ENCODE measurements around the gene CRISPLD2.
"Not testable (repeated sequence)": the region's sequence is repeated elsewhere in the genome, so short reads cannot be mapped to it uniquely, and the experiment has no call there.

Gene CRISPLD2

DNA sequence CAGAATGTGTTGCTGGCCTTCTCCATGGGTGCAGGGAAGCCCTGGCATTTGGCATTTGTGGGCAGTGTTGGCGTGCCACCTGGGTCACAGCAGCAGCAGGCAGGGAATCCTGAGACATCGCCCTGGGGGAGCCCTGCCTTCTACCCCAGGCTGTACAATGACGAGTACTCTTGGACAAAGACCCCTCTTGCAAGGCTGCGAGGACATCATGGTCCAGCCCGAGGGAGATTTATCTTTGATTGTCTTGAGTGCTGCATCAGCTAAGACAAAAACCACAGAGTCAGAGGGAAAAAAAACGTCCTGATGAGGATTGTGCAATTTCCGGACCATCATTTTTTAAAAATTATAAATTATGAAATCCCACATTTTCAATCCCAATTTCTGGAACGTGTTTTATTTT, 3.7 kb downstream of the CRISPLD2 start:
- DNase-seq, result no peak

DNA sequence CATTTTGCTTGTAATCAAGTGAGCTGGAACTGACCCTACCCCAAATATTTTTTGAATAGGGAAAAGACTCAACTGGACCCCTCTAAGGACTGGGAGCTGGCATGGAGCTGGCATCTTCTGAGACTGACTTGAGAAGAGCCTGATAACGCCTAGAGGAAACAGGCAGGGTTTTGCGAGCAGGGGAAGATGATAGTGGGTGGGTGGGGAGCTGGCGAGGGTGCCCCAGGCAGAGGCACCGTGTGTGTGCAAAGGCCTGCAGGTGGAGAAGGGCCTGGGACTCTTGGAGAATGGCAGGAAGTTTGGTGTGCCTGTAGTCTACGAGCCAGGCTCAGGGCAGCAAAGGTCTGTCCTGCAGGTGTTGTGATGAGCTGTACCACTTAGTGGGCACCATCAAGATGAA, 4.1 kb downstream of the CRISPLD2 start:
- DNase-seq, result no peak

DNA sequence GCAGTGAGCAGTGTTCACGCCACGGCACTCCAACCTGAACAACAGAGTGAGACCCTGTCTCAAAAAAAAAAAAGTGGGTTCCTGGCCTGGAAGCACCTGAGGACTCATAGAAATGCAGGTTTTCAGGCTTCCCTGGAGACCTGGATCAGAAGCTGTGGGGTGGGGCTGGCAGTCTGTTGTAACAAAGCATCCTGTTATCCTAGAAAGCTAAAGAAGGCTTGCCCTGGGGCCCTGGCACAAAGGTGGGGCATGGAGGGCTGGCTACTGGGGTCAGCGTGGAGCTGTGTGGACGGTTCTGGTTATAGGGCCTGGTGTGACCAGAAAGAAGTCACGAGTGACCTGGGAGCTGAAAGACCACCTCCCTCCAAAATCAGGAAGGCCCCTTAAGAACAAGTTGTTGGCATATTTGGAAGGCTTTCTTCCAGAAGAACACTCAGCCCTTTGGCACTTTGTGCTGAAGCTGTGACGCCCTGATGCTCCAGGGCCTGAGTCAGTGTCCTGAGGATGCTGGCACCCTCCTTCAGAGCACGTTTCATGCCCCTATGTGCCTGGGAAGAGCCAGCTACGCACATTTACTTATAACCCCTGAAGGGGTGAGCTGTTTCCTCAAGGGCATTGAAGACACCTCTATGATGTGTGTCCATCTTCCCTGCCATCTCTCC, 6.2 kb downstream of the CRISPLD2 start:
- DNase-seq, result no peak

DNA sequence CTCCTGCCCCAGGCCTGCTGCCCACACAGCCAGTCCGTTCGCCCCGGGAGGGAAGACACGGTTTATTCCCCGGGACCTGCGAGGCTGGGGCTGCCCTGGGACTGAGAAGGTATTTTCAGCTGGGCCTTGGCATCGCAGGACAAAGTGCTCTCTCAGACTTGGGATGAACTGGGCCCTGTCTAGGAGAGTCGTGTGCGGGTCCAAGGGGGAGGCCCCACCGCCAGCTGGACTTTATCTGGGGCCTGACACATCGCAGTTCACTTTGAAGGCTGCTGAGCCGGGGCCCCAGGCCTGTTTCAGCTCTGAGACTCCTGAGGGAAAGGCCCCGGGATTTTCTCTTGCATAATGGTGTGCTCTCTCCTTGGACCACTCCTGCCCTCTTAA, 6.8 kb downstream of the CRISPLD2 start:
- DNase-seq, result no peak

DNA sequence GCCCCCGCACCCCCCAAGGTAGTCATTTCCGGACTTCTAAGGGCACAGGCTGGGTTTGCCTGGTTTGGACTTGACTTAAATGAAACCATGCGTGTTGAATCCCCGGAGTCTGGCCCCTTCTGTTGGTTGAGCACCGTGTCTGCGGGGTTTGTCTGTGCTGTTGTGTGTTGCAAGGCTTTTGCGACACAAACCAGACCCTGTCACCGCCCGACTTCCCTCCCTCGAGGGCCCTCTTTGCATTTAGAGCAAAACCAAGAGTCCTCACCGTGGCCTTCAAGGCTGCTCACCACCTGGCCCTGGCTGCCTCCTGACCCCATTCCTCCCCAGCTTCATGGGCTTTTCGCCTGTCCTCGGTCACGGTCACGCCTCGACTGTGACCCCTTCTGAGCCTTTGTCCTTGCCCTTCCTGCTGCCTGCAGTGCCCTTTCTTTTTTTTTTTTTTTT, 7.4 kb downstream of the CRISPLD2 start:
- no peak for DNase-seq

DNA sequence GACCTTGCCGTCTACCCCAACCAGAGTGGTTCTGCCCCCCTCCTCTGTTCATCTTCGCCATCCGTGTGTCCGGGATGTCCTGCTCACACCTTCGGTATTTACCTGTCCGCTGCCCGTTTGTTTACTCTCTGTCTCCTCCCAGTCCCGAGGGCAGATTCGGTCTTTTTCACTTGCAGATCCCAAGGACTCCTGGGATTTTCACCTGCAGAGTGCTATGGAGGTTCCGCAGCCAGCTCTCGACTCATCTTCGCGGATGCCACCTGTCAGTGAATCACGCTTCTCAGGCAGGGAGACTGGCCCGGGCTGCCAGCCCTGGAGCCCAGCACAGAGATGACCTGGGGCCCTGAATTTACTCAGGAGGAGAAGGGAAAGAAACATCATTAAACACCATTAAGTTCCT, 8.1 kb downstream of the CRISPLD2 start:
- no peak for DNase-seq

DNA sequence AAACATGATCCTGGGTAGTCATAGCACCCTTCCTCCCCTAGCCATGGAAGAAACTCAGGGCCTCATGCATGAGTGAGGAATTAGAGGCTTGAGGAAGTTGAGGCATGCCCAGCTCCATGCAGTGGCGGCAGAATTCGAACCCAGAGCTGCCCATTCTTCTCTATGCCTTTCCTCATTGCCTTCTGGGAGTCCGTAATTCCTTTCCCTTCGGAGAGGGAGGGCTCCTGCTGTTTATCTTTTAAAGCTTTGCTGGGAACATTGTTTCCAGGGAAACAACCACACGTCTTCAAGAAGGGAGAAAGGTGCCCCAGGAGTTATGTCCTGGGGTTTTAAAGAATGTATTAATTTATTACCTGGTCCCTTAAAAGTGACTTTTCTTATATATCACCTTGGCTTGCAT, 8.5 kb downstream of the CRISPLD2 start:
- no peak for DNase-seq

DNA sequence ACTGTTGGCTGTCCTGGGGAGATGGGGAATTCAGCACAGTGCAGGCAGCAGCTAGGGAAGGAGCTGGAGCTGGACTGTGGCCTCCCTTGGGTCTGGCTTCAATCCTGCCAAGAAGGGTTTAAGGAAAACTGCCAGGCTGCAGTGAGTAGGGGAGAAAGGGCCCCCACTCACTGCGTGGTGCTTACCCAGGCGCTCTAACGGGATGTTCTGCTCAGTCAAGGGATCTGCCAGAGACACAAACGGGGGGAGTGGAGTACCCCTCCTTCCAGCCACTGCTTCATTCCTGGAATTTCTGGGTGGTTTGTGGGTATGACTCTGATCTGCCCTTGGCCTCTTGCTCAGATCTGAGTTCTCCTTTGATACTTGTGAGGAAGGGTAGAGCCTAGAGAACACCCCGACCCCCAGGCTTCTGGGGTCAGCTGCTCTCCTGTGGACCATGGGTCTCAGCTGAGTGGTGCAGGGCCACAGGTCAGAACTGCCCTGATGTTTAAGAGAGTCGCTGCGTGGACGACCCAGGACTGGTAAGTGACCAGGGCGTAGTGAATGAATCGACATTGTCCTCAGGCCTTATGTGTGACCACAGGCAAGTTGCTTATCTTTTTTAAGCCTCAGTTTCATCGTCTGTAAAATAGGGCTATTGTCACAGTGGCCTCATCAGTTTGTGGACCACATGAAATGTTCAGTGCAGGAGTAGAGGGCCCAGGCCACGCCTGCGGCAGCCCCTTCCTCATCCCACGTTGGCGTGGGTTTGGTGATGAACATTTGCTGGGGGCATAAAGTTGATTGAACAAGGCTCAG, 9.6 kb downstream of the CRISPLD2 start:
- DNase-seq, result no peak

DNA sequence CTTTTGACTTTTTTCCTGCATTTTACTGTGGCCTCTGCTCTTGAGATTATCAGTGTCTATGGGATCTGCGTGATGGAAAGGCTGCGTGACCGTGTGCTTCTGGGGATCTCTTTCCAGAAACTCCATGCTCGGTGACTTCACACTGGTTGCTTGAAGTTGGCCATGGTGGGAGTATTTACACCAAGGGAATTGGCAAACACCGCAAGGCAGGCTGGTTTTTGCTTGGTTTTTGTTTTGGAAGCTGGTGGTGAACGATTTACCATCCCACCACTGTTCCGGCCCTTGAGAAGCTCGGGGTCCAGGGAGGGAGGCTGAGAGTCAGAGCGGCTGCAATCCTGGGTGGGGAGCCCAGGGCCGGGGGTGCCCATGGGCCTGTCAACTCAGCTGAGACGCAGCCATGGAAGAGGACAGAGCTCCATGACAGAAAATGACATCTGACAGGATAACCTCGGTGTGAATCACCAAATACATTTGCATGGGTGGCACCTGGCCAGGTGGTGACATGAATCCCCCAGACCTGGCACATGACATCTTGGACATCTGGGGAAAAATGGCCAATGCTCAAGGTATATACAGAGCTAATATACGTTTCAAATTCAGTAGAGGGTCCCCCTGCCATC, 11.1 kb downstream of the CRISPLD2 start:
- DNase-seq, result no peak

DNA sequence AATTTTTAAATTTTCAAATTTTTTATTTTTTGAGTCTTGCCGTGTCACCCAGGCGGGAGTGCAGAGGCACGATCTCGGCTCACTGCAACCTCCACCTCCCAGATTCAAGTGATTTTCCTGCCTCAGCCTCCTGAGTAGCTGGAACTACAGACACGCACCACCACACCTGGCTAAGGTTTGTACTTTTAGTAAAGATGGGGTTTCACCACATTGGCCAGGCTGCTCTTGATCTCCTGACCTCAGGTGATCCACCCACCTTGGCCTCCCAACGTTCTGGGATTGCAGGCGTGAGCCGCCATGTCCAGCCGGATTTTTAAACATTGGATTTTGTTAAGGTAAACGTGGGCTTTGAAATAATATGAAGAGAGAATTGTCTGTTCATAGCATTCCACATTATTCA, 11.9 kb downstream of the CRISPLD2 start:
- DNase-seq, result not testable (repeated sequence)

DNA sequence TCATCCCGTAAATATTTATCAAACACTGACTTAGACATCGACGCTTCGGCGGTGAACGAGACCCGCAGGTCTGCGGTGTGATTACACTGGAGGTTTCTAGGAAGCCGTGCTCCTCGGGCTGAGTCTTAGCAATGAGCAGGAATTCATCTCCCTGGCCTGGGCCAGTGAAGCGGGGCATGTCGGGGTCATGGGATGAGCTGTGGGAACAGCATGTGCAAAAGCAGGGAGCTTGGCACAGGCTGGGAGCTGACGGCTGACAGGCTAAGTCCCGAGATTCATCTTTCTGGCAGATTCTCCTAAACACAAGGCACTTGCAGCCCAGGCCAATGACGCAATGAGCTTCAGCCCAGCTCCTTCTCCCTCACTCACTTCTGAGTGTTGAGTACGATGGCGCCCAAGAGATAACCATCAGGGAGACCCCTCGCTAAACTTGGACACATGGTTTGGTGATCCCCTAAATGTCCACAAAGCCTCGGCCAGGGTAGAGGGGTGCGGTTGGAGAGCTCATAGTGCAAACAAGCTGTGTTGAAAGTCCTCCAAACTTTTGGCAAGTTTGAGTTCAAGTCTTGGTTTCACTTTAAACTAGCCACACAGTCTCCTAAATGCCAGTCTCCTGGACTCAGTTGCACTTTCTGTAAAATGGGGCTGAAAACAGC, 12.8 kb downstream of the CRISPLD2 start:
- no peak for DNase-seq

DNA sequence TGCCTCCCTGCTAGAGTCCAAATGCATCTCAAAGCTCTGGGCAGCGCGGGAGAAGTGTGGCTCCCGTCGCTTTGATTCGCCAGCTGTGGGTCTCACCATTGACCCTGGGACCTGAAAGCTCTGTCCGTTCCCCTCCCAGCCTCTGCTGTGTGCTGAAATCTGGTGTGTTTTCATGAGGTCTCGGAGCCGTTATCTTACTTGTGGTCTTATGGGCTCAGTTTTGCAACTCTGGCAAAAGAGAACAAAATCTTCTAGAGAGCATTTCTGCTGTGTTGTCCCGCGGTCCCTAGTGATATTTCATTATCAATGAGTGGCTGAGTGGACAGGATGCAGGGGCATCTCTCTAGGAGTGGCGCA, 13.3 kb downstream of the CRISPLD2 start:
- no peak for DNase-seq

DNA sequence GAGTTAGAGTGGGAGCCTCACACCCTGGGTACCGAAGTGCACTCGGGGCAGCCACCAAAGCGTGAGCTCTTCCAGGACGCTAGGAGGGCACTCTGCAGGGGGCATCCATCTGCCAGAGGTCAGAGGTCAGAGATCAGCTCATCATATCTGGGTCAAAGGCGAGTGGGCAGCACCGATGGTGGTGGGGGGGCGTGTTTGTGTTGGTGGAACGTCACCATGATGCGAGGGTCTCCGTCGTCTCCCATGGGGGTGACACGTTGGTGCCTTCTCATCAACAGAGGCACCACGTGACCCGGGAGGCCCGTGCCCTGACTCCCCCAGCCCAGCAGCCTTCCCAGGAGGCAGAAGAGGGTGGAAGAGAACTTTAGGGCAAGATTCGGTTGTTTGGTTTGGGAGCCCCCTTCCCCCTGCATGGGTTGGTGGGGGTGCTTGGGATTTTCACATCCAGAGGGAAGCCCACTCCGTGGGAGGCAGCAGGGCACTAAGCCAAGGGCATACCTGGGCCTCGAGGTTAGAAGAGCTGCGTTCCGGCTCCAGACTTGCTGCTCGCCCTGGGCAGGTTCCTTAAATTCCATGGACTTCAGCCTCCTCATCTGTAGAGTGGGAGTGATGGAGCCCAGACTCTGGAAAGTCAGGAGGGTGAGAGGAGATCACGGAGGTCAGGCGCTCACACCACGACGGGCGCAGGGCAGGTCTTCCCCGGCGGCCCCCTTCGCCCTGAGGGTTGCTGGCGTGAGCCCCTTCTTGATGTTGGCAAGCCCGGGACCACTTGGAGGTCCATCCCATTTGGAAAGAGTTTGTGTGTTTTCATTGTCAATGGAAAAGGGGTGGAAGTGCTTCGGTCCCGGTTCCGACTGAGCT, 14.0 kb downstream of the CRISPLD2 start:
- no peak for DNase-seq

DNA sequence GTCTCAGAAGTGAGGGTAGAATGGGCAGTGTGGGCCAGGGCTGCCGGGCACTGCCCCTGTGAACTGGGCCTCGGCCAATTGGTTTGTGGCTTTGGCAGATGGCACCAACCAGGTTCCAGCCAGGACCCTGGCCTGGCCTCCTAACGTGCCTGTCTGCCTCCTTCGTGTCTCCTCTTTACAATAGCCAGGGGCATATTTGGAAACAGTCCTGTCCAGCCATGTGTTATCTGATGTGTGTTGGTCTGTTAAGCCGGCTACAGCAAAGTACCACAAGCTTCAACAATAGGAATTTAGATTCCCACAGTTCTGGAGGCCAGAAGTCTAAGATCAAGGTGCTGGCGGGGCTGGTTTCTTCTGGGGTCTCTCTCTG, 14.6 kb downstream of the CRISPLD2 start:
- DNase-seq, result no peak

DNA sequence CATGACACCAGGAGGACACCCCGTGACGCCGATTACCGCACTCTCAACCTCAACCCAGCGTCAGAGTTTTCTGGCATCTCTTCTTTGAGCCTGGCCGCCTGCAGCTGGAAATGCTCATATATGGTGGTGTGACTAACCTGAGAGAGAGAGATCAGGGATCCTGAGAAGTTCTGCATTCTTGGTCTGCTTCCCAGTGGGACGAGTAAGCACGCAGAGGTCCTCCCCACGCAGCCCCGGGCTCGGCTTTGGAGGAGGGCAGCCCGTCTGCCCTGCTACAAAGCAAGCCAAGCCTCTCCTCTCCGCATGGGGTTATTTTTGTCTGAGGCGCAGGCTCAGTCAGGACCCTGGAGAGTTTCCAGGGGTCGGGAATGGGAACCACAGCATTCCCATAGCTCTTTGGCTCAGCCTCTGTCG, 16.5 kb downstream of the CRISPLD2 start:
- no peak for DNase-seq

DNA sequence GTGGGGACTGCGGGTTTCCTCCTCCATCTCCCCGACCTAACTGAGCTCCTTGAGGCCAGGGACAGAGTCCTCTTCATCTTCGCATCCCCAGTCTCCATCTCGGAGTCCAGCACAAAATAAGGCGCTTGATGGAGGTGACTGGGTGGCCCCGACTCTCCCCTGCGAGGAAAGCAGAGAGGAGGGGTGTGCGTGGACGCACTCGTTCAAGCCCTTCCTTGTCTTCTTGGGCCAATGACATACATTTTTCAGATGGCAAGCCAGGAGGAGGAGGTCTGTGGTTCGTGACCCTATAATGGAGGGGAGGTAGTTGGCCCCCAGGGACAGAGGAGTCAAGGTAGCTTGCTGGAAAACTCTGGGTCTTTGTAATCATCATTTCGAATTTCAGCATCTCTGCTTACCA, 17.2 kb downstream of the CRISPLD2 start:
- DNase-seq, result no peak

DNA sequence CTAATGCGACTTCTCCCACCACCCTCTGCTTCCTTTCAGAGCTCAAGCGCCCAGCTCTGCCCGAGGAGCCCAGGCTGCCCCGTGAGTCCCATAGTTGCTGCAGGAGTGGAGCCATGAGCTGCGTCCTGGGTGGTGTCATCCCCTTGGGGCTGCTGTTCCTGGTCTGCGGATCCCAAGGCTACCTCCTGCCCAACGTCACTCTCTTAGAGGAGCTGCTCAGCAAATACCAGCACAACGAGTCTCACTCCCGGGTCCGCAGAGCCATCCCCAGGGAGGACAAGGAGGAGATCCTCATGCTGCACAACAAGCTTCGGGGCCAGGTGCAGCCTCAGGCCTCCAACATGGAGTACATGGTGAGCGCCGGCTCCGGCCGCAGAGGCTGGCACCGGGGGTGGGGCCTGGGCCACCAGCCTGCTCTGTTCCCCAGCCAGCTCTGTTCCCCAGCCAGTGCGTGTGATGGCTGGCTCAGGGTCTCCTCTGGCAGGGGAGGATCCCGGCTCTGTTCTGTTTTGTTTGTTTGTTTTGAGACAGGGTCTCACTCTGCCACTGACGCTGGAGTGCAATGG, 18.7 kb downstream of the CRISPLD2 start:
- no peak for DNase-seq

DNA sequence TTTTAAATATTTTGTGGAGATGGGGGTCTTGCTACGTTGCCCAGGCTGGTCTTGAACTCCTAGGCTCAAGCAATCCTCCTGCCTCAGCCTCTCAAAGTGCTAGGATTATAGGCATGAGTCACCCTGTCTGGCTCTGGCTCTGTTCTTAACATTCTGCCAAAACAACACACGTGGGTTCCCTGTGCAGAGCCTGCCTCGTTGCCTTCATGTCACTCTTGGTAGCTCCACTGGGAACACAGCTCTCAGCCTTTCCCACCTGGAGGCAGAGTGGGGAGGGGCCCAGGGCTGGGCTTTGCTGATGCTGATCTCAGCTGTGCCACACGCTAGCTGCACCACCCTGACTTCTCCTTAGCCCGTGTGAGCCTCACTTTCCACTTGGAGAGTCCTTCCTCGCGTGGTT, 19.3 kb downstream of the CRISPLD2 start:
- no peak for DNase-seq

DNA sequence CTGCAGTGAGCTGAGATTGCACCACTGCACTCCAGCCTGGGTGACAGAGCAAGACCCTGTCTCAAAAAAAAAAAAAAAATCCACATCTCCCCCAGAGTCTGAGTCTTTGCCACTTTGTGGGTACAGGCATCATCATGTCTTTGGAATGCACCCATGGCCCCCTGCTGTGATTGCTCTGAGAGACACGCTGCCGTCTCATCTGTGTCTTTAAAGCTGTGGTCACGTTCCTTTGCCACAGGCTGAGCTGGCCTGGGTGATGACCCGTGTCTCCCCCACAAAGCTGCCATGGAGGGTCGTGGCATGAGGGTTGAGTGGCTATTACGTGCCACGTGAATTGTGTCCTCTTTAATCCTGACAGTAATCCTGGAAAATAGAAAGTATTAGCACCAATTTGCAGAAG, 20.2 kb downstream of the CRISPLD2 start:
- no peak for DNase-seq

DNA sequence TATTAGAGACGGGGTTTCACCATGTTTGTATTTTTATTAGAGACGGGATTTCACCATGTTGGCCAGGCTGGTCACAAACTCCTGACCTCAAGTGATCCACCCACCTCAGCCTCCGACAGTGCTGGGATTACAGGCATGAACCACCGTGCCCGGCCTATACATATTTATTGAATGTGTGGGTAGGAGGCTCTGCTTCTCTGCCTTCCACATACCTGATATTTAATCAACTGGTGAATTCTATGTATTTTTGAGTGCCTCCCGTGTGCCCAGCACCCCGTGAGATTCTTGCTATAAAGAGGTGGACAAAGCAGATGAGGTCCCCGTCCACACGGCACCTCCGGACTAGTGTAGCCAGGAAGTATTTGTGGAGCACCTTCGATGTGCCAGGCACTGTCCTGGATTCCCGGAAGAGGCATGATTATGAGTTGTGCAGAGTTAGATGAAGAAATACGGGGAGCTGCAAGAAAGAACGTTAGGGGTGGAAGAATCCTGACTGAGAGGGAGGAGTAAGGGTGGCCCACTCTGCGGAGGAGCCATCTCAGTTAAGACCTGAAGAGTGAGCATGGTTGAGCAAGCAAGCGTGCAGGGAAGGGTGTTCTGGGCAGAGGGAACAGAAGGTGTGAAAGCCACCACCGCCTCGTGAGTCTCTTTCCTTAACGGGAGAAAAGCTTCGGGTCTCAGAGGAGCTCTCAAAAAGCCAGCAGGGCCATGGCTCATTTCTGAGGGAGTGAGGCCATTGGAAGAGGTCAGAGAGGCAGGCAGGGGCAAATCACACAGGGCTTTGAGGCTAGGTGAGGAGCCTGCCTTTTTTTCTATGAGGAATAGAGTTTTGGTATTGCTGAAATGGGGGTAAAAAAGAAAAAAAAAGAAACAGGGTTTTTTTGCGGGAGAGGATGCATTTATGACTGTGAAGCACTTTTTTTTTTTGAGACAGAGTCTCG, 21.2 kb downstream of the CRISPLD2 start:
- DNase-seq, result no peak

DNA sequence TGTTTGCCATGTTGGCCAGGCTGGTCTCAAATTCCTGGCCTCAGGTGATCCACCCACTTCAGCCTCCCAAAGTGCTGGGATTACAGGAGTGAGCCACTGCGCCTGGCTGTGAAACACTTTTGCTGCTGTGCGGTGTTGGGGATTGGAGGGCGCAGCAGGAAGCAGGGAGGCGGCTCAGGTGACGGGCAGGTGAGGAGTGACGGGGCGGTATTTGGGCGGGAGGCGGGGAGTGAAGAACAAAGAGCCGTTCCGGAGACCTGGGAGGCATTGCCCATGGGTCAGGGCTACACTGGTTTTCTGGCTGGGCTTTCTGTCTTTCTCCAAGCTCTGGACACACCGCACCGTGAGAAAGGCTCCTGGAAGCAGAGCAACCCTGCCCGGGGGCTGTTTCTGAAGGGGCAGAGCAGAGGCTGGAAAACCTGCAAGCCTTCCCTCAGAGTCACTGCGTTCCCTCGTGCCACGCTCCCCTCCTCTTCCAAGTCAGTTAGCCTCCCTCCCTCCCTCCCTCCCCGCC, 22.1 kb downstream of the CRISPLD2 start:
- DNase-seq, result no peak
